Brain microvascular endothelial cell (primary cell): Measurements from ENCODE around the gene CALCB.

Experiments used
- DNase-seq: peaks from one replicate; pipeline ENCODE4 v3.0.0-alpha.2; 2020
- H3K27ac ChIP-seq: fragments of 250-450 bp; sonication (Bioruptor Pico); 2 replicates; pipeline ENCODE4 v1.5.1; 2020; ENCODE audit warnings: mild to moderate bottlenecking, moderate library complexity
- H3K27me3 ChIP-seq: fragments of 250-450 bp; sonication (Bioruptor Pico); replicated peaks from 2 replicates; pipeline ENCODE4 v1.5.1; 2020; ENCODE audit warnings: mild to moderate bottlenecking
- H3K36me3 ChIP-seq: fragments of 250-450 bp; sonication (Bioruptor Pico); replicated peaks from 2 replicates; pipeline ENCODE4 v1.5.1; 2020; ENCODE audit warnings: mild to moderate bottlenecking
- H3K4me3 ChIP-seq: 2 replicates; pipeline ENCODE4 v1.5.1; 2011; ENCODE audit warnings: low read depth, mild to moderate bottlenecking, control low read depth, low read length, moderate library complexity
- in situ Hi-C: cut with HindIII; loops from 2 replicates; pipeline ENCODE4 v1.10.0; 2017; ENCODE audit warnings: low sequenced_read_pairs, low pct_ligation_motif_present
- TF ChIP-seq, protein P1 (sequence below): IDR thresholded peaks from 2 replicates; pipeline ENCODE4 v1.5.1; 2011; ENCODE audit warnings: low read depth, mild to moderate bottlenecking, moderate library complexity, low read length, control low read depth, inconsistent platforms; ENCODE audit errors: missing control alignments

The CALCB gene

DNA sequence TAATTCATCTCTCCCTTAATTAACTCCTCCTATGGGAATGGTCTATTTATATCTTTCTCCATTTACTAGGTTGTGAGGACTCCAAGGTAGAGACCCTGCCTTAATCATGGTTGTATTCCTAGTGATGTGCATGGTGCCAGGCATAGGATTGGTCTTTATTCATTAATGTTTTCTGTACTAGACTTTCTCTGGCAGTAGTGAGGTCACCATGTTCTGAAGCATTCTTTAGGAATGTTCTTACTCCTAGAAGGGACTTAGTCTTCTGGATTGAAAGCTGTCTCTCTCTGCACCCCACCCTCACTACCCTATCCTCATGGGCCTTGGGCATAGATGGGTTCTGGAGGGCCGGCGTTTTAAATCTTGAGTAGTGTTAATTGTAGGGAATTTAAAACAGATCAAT lies 30.8 kb downstream of the CALCB start:
- TF ChIP-seq, protein P1, sequence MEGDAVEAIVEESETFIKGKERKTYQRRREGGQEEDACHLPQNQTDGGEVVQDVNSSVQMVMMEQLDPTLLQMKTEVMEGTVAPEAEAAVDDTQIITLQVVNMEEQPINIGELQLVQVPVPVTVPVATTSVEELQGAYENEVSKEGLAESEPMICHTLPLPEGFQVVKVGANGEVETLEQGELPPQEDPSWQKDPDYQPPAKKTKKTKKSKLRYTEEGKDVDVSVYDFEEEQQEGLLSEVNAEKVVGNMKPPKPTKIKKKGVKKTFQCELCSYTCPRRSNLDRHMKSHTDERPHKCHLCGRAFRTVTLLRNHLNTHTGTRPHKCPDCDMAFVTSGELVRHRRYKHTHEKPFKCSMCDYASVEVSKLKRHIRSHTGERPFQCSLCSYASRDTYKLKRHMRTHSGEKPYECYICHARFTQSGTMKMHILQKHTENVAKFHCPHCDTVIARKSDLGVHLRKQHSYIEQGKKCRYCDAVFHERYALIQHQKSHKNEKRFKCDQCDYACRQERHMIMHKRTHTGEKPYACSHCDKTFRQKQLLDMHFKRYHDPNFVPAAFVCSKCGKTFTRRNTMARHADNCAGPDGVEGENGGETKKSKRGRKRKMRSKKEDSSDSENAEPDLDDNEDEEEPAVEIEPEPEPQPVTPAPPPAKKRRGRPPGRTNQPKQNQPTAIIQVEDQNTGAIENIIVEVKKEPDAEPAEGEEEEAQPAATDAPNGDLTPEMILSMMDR, result no peak
- Histone ChIP-seq H3K36me3 (no peaks in the 10 kb centered on the region), H3K27me3 (no peaks in the 10 kb centered on the region), H3K4me3 (no peak overlapping the region), H3K27ac (no peak overlapping the region)
- no peak for DNase-seq
- in situ Hi-C loops, result no loop called here

GRCh38 chr11:15106201-15106965 lies 33.0 kb downstream of the CALCB start:
- Histone ChIP-seq H3K27me3 (no peaks in the 10 kb centered on the region), H3K36me3 (no peaks in the 10 kb centered on the region), H3K27ac (peak overlapping the region; percentile 32), H3K4me3 (no peak overlapping the region)
- TF ChIP-seq, protein P1, result no peak
- in situ Hi-C loops, result no loop called here
- DNase-seq, result peak; percentile 56

DNA sequence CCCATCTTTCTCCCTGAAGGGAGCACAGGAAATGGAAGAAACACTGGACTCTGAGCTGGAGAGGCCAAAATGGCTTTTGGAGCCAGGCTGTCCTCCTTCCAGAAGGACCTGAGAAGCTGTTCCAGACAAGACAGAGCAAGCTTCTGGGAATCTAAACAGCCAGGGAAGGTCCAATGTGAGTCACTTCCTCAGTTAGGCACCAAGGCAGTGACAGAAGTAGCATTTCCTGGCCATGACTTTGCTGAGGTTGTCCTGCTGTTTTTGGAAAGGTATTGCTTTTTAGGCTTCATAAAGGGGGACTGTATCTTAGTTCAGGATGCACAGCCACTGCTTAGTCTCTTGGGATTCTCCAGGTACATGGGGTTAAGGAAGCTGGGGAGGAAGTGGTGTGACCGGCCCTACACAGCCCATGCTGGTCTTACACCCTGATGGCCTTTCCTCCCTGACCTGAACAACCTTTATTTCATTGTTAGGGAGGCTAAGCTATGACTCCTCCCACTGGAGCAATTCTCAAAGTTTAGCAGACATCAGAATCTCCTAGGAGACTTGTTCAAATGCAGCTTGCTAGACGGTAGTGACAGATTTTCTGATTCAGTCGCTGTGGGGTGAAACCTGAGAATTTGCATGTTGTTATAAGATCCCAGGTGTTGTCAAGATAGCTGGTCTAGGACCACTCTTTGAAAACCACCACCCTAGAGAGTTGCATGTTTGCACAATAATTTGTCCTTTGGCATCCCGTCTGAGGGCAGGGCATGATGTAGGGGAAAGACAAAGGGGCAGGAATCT lies 34.5 kb downstream of the CALCB start:
- DNase-seq, result no peak
- Histone ChIP-seq H3K4me3 (no peak overlapping the region), H3K27me3 (no peaks in the 10 kb centered on the region), H3K27ac (no peak overlapping the region), H3K36me3 (no peaks in the 10 kb centered on the region)
- TF ChIP-seq, protein P1, result no peak
- in situ Hi-C loops, result no loop called here

DNA sequence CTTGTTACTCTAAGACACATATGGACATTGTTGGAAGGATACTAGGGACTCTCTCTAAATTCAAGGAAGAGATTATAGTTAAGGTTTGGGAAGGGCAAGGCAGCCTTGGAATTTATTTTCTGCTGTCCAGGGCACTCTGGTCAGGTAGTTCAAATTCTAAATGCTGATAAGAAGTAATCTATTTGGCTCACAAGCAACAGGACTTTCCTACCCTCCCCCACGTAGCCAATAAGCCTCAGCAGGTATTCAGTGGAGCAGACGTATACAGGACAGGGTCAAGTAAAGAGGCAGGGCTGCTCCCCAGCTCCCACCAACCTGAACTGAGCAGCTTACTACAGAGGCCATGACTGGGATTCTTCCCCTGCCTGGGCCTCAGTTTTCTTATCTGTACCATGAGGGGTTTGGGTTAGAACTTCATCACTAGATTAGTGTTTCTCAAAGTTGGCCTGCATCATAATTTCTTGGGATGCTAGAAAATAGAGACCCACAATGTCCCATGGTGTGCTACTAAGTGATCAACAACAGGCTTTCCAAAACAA lies 35.3 kb downstream of the CALCB start:
- Histone ChIP-seq H3K36me3 (no peaks in the 10 kb centered on the region), H3K27me3 (no peaks in the 10 kb centered on the region), H3K27ac (no peak overlapping the region), H3K4me3 (no peak overlapping the region)
- in situ Hi-C loops, result no loop called here
- no peak for DNase-seq
- TF ChIP-seq, protein P1, result no peak

GRCh38 chr11:15109602-15110001 lies 36.2 kb downstream of the CALCB start:
- Histone ChIP-seq H3K4me3 (no peak overlapping the region), H3K27ac (no peak overlapping the region), H3K27me3 (no peaks in the 10 kb centered on the region), H3K36me3 (no peaks in the 10 kb centered on the region)
- TF ChIP-seq, protein P1, result no peak
- DNase-seq, result no peak
- in situ Hi-C loops, result no loop called here
